Measurements from ENCODE around the gene RBM8A.

The RBM8A gene

DNA sequence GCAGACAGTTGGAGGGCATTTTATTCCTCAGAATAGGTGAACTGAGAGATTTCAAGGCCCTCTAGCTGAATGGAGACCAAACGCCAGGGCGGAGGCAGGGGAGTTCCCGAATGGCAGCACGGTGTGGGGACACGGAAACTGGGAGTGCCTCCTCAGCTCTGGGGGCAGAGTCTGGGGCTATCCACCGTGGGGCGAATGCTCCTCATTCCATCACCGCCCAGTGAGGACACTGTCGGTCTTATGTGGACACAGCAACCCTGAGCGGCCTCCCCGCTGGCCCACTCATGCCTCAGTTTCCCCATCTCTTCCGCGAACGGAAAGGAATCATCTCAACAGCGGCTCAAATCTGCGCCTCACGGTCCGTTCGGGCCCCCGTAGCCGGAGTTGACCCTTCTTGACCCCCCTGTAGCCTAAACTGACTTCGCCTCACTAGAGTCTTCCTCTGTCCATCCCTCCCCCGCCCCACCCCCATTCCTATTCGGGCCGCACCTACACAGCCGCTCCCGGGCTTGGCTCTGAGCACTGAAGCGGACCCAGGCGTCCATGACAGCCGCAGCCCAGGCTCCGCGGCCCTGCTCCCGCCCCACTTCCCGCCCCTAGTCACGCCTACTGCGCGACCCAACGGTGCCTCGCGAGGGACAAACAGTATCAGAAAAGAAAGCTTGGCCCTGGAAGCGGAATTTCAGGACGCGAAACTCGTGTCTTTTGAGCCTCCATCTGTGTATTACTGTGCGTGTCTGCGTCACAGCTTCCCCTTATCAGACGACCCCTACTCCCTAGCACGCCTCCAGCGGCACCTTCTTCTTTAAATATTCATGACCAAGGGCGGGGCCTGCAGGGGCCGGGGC is 8.9 kb downstream of the RBM8A start, which contains the start of gene PEX11B:
Gene PEX11B (minus strand): TSS at position 574 of the 848 bp plus-strand sequence. CDS start 29 bp downstream, at position 545.
- peak; percentile 83 to 91 (median 87) for DNase-seq (ENCODE audit: low read depth in 2 of 3, low spot score in 1 of 3)

- DNase-seq (ENCODE audit: low read depth in 2 of 3, low spot score in 1 of 3), result no peak
Measured at GRCh38 chr1:145917595-145917994, 9.7 kb downstream of the RBM8A start.

DNA sequence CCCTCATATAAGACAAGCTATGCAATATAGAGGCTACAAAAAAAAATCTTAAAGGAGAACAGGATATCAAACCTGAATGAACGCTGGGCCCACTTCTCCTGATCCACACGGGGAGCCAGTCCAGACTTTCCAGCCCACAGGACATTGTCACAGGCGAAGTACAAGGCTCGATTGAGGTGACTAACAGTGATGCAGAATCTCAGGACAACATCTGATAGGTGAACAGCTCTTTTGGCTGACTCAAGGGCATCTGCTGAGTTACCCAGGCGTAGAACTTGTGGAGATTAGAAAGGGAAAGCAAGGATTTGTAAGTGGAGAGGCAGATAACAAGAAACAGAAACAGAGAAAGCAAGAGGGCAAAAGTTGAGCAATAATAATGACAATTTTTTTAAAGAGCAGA is 10.5 kb downstream of the RBM8A start:
- no peak for DNase-seq (ENCODE audit: low read depth in 2 of 3, low spot score in 1 of 3)

DNA sequence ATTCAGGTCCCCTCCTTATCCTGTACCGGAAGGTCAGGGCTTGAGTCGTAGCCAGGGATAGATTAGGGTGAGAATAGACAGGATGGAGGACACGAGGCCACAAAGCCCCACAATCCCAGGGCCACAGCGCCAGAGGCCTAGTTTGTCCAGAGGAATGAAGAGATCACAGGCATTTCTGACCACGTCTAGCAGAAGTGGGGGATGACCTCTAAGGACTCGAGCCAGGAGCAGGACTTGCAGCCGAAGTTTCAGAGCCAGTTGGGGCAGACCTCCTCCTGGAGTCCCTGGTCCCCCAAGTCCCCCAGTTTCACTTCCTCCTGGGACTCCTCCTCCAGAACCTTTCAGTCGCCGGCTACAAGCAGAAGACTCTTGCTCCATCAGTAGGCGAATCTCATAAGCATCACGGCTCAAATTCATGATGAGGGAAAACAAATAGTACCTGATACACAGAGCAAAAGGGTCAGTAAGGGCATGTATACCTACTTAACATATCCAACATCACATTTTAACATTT is 15.1 kb downstream of the RBM8A start:
- DNase-seq (ENCODE audit: low read depth in 2 of 3, low spot score in 1 of 3), result no peak

GRCh38 chr1:145908653-145909052 is 18.6 kb downstream of the RBM8A start:
- no peak for DNase-seq (ENCODE audit: low read depth in 2 of 3, low spot score in 1 of 3)

GRCh38 chr1:145906954-145907753 is 20.1 kb downstream of the RBM8A start:
- DNase-seq (ENCODE audit: low read depth in 2 of 3, low spot score in 1 of 3), result no peak

GRCh38 chr1:145901312-145902021 is 25.8 kb downstream of the RBM8A start:
- DNase-seq (ENCODE audit: low read depth in 2 of 3, low spot score in 1 of 3), result no peak

DNA sequence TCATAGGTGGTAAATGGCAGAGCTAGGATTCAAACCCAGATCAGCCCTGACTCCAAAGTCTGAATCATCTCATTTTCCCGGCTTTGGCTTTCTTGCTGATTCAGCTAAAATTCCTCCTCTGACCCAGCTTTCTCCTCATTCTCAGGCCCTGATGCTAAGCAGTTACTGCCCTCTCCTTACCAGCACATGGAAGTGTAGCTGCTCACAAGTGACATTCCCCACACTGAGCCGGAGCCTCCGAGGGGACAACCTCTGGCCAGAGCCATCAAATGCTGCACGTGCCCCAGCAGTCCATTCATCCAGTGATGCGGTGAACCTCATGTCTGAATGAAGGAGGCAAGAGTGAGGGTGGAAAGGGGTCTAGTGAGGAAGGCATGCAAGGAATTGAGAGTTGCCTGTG is 28.5 kb downstream of the RBM8A start:
- no peak for DNase-seq (ENCODE audit: low read depth in 2 of 3, low spot score in 1 of 3)

DNA sequence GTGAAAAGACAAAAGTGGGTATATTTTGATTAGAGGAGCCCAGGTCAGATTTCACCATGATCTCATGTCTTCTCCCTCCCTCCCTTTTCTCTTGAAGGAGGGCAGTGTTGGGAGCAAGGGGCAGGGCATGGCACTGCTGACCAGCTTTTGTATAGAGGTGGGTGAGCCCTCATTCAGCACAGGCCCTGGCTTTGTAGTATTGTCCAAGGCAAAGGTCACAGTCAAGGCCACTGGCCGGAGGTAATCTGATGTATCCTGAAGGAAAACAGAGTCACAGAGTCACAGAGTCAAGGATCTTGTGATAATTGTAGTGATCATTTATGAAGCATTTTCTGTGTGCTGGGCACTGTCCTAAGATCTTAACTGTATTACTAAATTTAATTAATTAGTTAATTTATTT is 29.3 kb downstream of the RBM8A start:
- no peak for DNase-seq (ENCODE audit: low read depth in 2 of 3, low spot score in 1 of 3)

- no peak for DNase-seq (ENCODE audit: low read depth in 2 of 3, low spot score in 1 of 3)
Measured at GRCh38 chr1:145895471-145895870, 31.8 kb downstream of the RBM8A start.

DNA sequence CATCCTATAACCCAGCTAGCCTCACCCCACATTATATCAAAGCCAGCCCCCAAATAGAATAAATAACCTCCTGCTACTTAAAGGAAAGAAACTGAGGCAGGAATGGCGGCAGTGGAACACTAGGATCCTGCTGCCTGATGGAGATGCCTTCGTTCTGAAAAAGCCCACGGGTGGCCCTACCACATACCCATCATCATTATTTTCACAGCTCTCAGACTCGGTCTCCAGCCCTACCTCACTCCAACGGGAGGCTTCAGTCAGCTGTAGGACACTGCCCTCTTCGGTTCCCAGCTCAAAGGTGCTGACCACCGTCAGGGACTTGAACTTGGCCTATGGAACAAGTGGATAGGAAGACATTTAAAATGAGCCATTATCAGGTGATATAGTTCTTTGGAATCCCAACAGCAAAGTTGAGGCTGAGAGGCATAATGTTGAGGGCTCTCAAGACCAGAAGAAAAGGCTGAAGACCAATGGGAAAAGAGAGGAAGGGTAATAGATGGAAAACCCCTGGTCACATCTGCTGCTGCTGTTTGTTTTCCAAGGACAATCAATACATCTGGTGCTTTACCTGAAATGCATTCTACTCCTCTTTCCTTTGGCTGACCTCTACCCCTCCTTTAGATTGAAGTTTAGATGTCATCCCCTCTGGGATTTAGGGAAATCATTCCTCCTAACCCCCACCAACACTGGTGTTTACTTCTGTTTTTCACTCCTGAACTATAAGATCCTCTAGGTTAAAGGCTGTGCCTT is 33.8 kb downstream of the RBM8A start:
- DNase-seq (ENCODE audit: low read depth in 2 of 3, low spot score in 1 of 3), result no peak

DNA sequence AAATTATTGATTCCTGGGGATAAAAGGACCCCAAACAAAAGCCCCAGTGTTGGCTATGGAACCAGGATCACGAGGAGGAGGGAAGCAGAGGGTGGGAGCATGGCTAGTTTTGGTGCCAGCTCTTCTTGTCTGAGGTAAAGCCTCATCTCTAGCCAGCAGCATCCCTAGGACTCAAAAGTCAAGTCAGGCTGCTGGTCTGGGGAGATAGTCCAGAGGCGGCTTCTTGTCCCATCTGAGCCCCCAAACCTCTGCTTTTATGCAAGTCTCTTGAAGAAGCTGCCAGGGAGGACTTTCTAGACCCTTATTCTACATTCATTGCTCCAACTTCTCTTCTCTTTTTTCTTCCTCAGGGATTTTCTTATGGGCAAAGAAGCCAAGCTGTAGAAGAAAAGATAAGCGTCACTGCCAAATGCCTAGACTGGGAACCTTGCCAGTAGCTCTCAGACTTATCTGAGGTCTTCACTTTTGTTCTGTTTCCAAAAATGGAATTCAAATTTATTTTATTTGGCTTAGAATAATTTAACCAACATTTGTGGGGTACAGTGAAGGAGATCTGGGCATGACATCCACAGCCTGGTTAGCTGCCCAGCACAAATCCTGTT is 34.7 kb downstream of the RBM8A start:
- no peak for DNase-seq (ENCODE audit: low read depth in 2 of 3, low spot score in 1 of 3)

DNA sequence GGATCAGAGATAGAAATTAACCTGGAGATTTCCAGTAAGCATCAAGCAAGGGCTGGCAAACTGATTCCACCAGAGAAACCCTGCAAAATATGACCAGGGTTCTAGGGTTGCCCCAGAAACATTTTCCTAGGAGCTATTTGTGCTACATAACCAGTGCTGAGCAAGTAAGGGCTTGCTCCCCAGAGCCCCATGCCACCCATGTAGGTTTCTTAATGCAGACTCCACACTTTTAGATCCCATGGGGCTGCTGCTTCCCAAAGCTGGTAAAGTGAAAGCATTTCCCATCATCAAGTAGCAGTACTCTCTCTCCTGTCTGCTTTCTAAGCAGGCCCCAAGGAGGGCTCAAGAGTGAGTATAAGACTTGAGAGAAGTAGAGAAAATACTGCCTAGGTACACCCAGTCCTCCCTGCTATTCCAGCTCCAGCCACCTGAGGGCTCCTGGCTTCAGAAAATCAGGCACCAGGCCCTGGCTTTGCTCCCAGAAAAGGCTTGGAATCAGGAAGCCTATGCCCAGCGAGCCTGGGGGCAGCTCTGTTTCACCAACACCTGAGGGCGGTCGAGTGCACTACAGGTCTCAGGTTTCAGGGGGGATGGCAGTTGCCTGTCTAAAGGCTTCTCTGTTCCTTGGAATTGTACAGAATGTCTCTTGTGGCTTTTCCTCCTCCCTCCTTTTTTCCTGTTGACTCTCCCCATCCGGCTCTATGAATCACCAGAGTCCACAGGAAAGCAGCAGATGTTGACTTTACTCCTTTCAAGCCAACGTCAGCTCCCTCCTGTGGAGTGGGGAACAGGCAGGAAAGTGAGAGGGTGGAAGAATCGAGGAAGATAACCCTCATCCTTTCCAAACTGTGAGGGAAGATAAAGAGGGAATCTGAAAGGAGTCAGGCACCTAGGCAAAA is 35.4 kb downstream of the RBM8A start:
- DNase-seq (ENCODE audit: low read depth in 2 of 3, low spot score in 1 of 3), result peak; percentile 29 to 46 (median 45)

DNA sequence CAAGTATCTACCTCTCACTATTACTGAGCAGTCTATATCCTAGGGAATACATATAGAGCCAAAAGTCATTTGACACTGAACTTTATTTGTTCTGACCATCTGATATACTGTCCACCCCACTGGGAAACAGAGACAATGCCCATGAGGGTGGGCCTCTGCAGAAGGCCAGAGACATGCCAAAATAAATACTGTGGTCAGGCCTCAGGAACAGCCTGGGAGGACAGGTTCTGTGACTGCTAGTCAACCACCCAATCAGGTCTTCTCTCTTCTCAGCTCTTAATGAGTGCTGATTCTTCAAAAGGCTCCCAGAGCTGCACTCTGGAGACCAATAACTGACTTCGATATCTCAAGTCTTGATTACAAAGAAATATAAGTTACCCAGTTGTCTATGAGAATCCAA is 36.1 kb downstream of the RBM8A start:
- no peak for DNase-seq (ENCODE audit: low read depth in 2 of 3, low spot score in 1 of 3)

DNA sequence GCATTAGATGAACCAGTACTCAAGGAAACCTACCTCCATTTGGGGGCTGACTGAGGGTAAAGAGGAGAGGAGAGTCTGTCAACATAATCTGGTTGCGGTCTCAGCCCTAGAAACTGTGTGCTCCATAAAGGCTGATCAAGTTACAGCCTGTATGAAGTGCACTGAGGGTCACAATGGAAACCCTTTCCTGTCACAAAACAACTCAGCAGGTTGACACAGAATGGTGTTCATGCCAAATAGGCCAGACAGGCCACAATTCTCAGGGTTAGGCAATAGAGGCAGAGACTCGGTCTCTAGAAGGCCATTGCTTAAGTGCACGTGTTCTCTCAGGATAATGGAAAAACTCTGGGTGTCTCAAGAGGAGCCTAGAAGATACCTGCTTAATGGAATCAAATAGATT is 37.6 kb downstream of the RBM8A start:
- no peak for DNase-seq (ENCODE audit: low read depth in 2 of 3, low spot score in 1 of 3)

DNA sequence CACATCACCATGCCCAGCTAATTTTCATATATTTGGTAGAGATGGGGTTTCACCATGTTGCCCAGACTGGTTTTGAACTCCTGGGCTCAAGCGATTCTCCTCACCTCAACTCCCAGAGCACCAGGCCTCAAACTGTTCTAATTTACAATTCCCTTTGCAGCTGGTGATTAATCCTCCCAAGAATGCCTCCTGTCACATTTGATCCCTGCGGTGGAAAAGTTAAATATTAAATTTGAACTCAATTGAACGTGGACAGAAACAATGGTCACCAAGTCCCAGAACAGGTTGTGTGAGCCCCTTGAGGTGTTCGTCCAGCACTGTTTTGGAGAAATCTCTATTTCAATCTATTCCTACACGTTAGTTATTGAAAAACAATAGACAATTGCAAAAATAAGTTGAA is 39.7 kb downstream of the RBM8A start:
- no peak for DNase-seq (ENCODE audit: low read depth in 2 of 3, low spot score in 1 of 3)

GRCh38 chr1:145886816-145887215 is 40.5 kb downstream of the RBM8A start:
- DNase-seq (ENCODE audit: low read depth in 2 of 3, low spot score in 1 of 3), result no peak

DNA sequence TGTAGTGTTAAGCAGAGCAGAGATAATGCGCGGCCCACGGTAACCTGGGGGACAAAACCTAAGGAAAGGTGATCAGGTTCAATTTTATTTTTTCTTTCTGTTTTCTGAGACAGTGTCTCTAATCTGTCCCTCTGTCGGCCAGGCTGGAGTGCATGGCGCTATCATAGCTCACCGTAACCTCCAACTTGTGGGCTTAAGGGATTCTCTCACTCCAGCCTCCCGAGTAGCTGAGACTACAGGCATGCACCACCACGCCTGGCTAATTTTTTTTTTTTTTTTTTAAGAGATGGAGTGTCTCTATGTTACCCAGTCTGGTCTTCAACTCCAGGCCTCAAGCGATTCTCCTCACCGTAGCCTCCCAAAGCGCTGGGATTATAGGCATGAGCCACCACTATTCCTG is 40.9 kb downstream of the RBM8A start:
- DNase-seq (ENCODE audit: low read depth in 2 of 3, low spot score in 1 of 3), result no peak

GRCh38 chr1:145885738-145886287 is 41.5 kb downstream of the RBM8A start, which contains the start of gene ANKRD35:
ANKRD35 (minus strand) TSS chr1:145885866; CDS start chr1:145885758, 108 bp downstream.
- peak; percentile 73 to 87 (median 82) for DNase-seq (ENCODE audit: low read depth in 2 of 3, low spot score in 1 of 3)

Measured in stimulated activated CD4-positive, alpha-beta T cell treated with anti-CD3 and anti-CD28 coated beads, Interleukin-12 subunit alpha, Interleukin-12 subunit beta, amount 100 ng/mL, for 48 hours (primary cell).